Testis (tissue), 3 donors: ENCODE data around the gene IL9. TPM values are rescaled to one million over a fixed set of nuclear protein-coding genes. Genes with fewer than 3 reads are reported as not detected.
"Not testable (repeated sequence)": the region's sequence is repeated elsewhere in the genome, so short reads cannot be mapped to it uniquely, and the experiment has no call there.

Experiments used
- DNase-seq: peaks from one replicate; pipeline ENCODE4 v3.0.0-alpha.2; 2019
- H3K27ac ChIP-seq, 2 donors: fragments of 200-600 bp; sonication (generic); one replicate each; pipeline ENCODE4 v1.5.1; 2019
- H3K27me3 ChIP-seq: fragments of 200-600 bp; sonication (generic); one replicate; pipeline ENCODE4 v1.5.1; 2019
- H3K36me3 ChIP-seq: fragments of 200-600 bp; sonication (generic); one replicate; pipeline ENCODE4 v1.5.1; 2017; ENCODE audit warnings: low read depth; ENCODE audit errors: missing control alignments
- H3K4me1 ChIP-seq: fragments of 200-600 bp; sonication (generic); one replicate; pipeline ENCODE4 v1.5.1; 2019
- H3K4me3 ChIP-seq, 2 donors: fragments of 200-600 bp; sonication (generic); one replicate each; pipeline ENCODE4 v1.5.1; 2017 to 2019
- H3K9me3 ChIP-seq: fragments of 200-600 bp; sonication (generic); one replicate; pipeline ENCODE4 v1.5.1; 2017
- POLR2A ChIP-seq: fragments of 450-650 bp; IDR thresholded peaks from one replicate; pipeline ENCODE4 v1.6.1; 2017; ENCODE audit warnings: antibody characterized with exemption, mild to moderate bottlenecking, moderate library complexity
- WGBS, 2 donors: methylation state at CpG; one replicate each; pipeline ENCODE4 v1.1.5; 2018; 5-methylcytosine and 5-hydroxymethylcytosine counted together
- intact Hi-C: fragments of 100-400 bp; cut with DNase I; formaldehyde crosslinking; loops from one replicate; pipeline ENCODE4 v1.15.1; 2023; ENCODE audit warnings: low total_unique reads
- polyA plus RNA-seq: library from polyadenylated mRNA; stranded (reverse); fragments of 350-450 nt; fragmentation: Illumina TruSeq; extraction: RNeasy Lipid Tissue Mini Kit (QIAGEN cat#74804); gene quantifications from one replicate; pipeline ENCODE4 v1.2.3, GENCODE V29; 2014; ENCODE audit warnings: low read depth, low replicate concordance; ENCODE audit not compliant: insufficient read depth
- total RNA-seq, 2 donors: library from RNA; depleted of rRNA; stranded (reverse); fragments of >200 nt; gene quantifications; one replicate each; pipeline ENCODE4 v1.2.3, GENCODE V29; 2016
- TF ChIP-seq, protein P1 (sequence below), 3 experiments: fragments of 450-650 bp in 2 of 3; fragments of 200-600 bp in 1 of 3; sonication (generic) in 1 of 3; IDR thresholded peaks; one replicate each; pipeline ENCODE4 v1.5.1; 2016 to 2019; ENCODE audit warnings: antibody characterized with exemption in 3 of 3, mild to moderate bottlenecking in 2 of 3, moderate library complexity in 1 of 3

IL9 gene
- total and polyA plus RNA-seq, 3 donors from 2014 or later = not detected

DNA sequence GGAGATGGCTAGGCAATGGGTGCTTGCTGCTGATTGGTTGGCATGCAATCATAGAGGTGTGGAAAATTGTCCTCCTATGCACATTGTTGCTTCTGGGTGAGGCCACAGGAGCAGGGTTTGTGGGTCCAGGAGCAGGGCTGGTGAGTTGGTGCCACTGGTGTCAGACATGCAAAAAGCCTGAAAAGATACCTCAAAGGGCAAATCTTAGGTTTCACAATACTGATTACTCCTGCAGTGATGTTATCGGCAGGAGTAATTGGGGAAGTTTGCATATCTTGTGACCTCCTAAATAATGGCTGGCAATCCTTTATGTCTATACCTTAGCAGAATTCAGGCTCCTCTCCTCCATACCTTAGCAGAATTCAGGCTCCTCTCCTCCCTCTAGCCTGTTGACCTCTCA is 36.0 kb downstream of the IL9 start:
- no peak for DNase-seq
- Histone ChIP-seq H3K27me3 (no peaks in the 10 kb centered on the region), H3K4me3 (no peak overlapping the region), H3K4me1 (no peaks in the 10 kb centered on the region), H3K9me3 (no peaks in the 10 kb centered on the region), H3K36me3 (no peaks in the 10 kb centered on the region), H3K27ac (no peak overlapping the region)
- TF ChIP-seq, protein P1, sequence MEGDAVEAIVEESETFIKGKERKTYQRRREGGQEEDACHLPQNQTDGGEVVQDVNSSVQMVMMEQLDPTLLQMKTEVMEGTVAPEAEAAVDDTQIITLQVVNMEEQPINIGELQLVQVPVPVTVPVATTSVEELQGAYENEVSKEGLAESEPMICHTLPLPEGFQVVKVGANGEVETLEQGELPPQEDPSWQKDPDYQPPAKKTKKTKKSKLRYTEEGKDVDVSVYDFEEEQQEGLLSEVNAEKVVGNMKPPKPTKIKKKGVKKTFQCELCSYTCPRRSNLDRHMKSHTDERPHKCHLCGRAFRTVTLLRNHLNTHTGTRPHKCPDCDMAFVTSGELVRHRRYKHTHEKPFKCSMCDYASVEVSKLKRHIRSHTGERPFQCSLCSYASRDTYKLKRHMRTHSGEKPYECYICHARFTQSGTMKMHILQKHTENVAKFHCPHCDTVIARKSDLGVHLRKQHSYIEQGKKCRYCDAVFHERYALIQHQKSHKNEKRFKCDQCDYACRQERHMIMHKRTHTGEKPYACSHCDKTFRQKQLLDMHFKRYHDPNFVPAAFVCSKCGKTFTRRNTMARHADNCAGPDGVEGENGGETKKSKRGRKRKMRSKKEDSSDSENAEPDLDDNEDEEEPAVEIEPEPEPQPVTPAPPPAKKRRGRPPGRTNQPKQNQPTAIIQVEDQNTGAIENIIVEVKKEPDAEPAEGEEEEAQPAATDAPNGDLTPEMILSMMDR (IDR thresholded peaks at IDR 0.05) = no peak
- TF ChIP-seq POLR2A = no peak
- intact Hi-C loops = no loop called here
- 65 to 96% methylated on average over 1 of the region's 1 CpG for WGBS, 2 donors

DNA sequence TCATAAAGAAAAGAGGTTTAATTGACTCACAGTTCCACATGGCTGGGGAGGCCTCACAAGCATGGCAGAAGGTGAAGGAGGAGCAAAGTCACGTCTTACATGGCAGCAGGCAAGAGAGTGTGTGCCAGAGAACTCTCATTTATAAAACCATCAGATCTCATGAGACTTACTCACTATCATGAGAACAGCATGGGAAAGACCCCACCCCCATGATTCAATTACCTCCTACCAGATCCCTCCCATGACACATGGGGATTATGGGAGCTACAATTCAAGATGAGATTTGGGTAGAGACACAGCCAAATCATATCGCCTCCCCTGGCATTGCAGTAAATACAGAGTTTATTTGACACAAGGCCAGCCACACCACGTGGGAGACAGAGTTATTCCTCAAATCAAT is 36.5 kb downstream of the IL9 start:
- 73 to 82% methylated on average over 3 of the region's 3 CpGs for WGBS, 2 donors
- H3K27me3 ChIP-seq, DNase-seq, H3K9me3 ChIP-seq, intact Hi-C loops, H3K36me3 ChIP-seq, H3K4me1 ChIP-seq, H3K4me3 ChIP-seq, H3K27ac ChIP-seq: not testable (repeated sequence)

DNA sequence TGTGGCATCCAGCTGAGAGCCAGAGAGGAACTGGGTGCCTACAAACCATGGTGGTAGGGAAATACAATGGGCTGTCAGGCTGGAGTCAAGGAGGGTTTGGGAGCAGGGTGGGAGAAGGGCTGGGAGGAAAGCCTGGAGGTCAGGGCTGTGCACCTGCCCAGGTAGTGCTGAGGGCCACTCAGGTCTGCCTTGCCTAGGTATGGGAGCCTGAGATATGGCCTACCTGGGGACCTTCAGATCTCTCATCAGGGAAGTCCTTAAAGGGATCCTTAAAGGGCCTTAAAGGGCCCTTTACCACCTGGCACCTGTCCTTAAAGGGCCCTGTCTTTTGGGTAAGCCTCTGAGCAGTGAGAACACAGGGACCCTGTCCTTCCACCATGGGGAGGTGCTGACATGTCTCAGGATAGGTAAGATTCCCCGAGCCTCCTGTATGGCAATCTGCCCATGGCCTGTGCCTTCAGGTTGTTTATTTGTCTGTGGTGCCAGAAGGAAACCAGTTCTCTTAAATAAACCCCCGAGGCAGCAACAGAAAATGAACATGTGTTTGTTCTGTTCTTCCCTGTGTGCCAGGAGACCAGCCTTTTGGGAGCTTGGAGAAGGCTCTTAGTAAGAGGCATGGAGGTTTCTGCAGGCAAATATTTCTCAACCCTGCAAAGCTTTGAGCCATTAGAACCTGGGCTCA is 37.9 kb downstream of the IL9 start:
- 81 to 86% methylated on average over 2 of the region's 2 CpGs for WGBS, 2 donors
- H3K27ac ChIP-seq = no peak overlapping the region

DNA sequence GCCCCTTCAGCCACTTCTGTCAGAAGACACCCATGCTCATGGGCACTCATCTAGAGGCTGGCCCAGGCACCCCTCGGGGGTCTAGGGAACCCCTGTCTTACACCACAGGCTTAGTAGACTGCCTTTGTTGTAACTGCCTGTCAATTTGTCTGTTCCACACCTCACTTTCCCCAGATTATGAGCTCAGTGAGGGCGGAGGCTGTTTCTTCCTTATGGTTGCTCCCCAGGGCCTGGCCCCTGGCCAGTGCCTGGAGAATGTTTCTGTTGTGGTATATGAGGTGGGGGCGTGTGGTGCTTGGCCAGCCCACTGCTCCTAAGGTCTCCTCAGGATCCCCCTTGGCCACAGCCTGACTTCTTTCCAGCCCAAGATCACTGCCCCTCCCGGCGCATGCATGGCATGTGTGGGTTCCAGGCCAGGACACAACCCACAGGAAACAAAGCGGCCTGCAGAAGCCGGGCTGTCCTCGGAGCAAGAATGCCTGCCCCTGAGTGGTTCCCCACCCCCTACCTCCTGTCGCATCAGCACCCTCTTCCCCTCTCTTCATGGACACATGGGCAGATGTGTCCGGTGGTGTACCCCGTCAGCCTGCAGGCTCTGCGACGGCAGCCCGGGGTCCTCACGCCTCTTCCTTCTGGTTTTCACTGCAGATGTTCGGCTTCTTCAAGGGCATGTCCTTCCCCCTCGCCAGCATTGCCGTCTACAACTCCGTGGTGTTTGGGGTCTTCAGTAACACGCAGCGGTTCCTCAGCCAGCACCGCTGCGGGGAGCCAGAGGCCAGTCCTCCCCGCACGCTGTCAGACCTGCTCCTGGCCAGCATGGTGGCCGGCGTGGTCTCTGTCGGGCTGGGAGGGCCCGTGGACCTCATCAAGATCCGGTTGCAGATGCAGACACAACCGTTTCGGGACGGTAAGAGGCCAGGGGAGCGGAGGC is 43.5 kb downstream of the IL9 start:
- Histone ChIP-seq H3K36me3 (no peaks in the 10 kb centered on the region), H3K27ac (no peak overlapping the region), H3K4me1 (no peaks in the 10 kb centered on the region), H3K27me3 (no peaks in the 10 kb centered on the region), H3K4me3 (peak overlapping the region in 1 of 2 donors; percentile 45), H3K9me3 (no peaks in the 10 kb centered on the region)
- intact Hi-C loops = no loop called here
- DNase-seq = no peak
- 55 to 87% methylated on average over 29 to 31 of the region's 34 CpGs for WGBS, 2 donors
- TF ChIP-seq, protein P1 (IDR thresholded peaks at IDR 0.05) = no peak
- TF ChIP-seq POLR2A = no peak

More for the DNA sequence above, 37.9 kb downstream of the IL9 start:
- Histone ChIP-seq H3K27me3 (no peaks in the 10 kb centered on the region), H3K9me3 (no peaks in the 10 kb centered on the region), H3K4me3 (no peak overlapping the region), H3K36me3 (no peaks in the 10 kb centered on the region), H3K4me1 (no peaks in the 10 kb centered on the region)
- intact Hi-C loops = no loop called here
- TF ChIP-seq, protein P1 (IDR thresholded peaks at IDR 0.05) = no peak
- TF ChIP-seq POLR2A = no peak
- no peak for DNase-seq

GRCh38 chr5:135851186-135851914 is 44.3 kb downstream of the IL9 start:
- WGBS, 2 donors = 85 to 86% methylated on average over 24 of the region's 24 CpGs
- Histone ChIP-seq H3K4me1 (no peaks in the 10 kb centered on the region), H3K9me3 (no peaks in the 10 kb centered on the region), H3K36me3 (no peaks in the 10 kb centered on the region), H3K27ac (no peak overlapping the region), H3K4me3 (no peak overlapping the region), H3K27me3 (no peaks in the 10 kb centered on the region)
- no peak for DNase-seq
- TF ChIP-seq, protein P1 (IDR thresholded peaks at IDR 0.05) = no peak
- TF ChIP-seq POLR2A = no peak
- intact Hi-C loops = no loop called here
